Hepatocyte (in vitro differentiated cells): ENCODE data around the gene MAPK8IP3.

Experiments used
- EZH2 ChIP-seq: fragments of 200-600 bp; sonication (generic); IDR thresholded peaks from 2 replicates; pipeline ENCODE4 v1.6.1; 2016; ENCODE audit warnings: antibody characterized with exemption, mild to moderate bottlenecking, borderline replicate concordance
- TF ChIP-seq, protein P1 (sequence below): fragments of 200-600 bp; sonication (generic); IDR thresholded peaks from 2 replicates; pipeline ENCODE4 v1.5.1; 2016; ENCODE audit warnings: antibody characterized with exemption, mild to moderate bottlenecking; ENCODE audit not compliant: poor library complexity

DNA sequence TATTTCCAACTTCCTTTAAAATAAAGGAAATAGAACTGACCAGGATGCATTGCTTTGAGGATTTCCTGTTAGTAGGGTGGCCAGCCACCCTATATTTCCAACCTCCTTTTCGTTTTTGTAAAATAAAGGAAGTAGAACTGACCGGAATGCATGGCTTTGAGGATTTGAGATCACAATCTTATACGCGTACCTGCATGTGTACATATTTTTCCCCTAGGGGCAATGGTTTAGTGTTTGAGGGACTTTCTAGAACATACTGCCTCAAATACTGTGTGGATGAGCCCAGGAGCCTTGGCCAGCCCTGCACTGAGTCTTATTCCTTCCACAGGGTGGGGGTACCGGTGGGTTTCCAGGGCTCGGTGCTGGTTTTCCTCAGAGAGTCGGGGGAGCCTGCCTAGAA is 25.6 kb downstream of the MAPK8IP3 start:
- TF ChIP-seq, protein P1, sequence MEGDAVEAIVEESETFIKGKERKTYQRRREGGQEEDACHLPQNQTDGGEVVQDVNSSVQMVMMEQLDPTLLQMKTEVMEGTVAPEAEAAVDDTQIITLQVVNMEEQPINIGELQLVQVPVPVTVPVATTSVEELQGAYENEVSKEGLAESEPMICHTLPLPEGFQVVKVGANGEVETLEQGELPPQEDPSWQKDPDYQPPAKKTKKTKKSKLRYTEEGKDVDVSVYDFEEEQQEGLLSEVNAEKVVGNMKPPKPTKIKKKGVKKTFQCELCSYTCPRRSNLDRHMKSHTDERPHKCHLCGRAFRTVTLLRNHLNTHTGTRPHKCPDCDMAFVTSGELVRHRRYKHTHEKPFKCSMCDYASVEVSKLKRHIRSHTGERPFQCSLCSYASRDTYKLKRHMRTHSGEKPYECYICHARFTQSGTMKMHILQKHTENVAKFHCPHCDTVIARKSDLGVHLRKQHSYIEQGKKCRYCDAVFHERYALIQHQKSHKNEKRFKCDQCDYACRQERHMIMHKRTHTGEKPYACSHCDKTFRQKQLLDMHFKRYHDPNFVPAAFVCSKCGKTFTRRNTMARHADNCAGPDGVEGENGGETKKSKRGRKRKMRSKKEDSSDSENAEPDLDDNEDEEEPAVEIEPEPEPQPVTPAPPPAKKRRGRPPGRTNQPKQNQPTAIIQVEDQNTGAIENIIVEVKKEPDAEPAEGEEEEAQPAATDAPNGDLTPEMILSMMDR: no peak
- no peak for TF ChIP-seq EZH2
